ENCODE measurements around the gene SMC2. TPM values are rescaled to one million over a fixed set of nuclear protein-coding genes. Genes with fewer than 3 reads are reported as not detected.

The SMC2 gene
- polyA plus RNA-seq, 2 of the 4 experiments (the other 2 are of a cell fraction) = 33.9 to 43.3 TPM

GRCh38 chr9:104080983-104081382 is 13.1 kb upstream of the SMC2 start:
- H3K9me3 ChIP-seq = 0 out of 3 replicates have a peak, but pooled peaks cover 3% of the 10 kb centered on the region
- ATAC-seq = no peak
- H3K4me2 ChIP-seq = no peak overlapping the region
- peaks cover 6% of the 10 kb centered on the region for H3K4me1 ChIP-seq
- no peak for FAIRE-seq
- no peak overlapping the region for H3K27ac ChIP-seq
- TF ChIP-seq FOSL2 (IDR thresholded peaks at IDR 0.05) = no peak
- TF ChIP-seq FOSL2 (CRISPR knock-in tag; IDR thresholded peaks at IDR 0.05) = no peak
- TF ChIP-seq, protein P1, sequence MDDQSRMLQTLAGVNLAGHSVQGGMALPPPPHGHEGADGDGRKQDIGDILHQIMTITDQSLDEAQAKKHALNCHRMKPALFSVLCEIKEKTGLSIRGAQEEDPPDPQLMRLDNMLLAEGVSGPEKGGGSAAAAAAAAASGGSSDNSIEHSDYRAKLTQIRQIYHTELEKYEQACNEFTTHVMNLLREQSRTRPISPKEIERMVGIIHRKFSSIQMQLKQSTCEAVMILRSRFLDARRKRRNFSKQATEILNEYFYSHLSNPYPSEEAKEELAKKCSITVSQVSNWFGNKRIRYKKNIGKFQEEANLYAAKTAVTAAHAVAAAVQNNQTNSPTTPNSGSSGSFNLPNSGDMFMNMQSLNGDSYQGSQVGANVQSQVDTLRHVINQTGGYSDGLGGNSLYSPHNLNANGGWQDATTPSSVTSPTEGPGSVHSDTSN (IDR thresholded peaks at IDR 0.05) = no peak
- TF ChIP-seq ZC3H11A (IDR thresholded peaks at IDR 0.05) = no peak
- TF ChIP-seq ZNF302 (CRISPR knock-in tag; IDR thresholded peaks at IDR 0.05) = no peak
- TF ChIP-seq CHD4 (IDR thresholded peaks at IDR 0.05; ENCODE audit: borderline replicate concordance) = no peak
- H3K4me3 ChIP-seq = no peak overlapping the region
- no peak for DNase-seq (ENCODE audit: low read depth in 1 of 2, low spot score in 1 of 2)
- POLR2A ChIA-PET = no interaction called here
- CTCF ChIA-PET = interaction anchor here (1.4 to 2.5 kb wide), 2 partner anchors 10 to 13 kb away, joined by 3 to 6 read pairs; no protein-coding TSS in a partner anchor

GRCh38 chr9:104082168-104082567 is 11.9 kb upstream of the SMC2 start:
- H3K4me3 ChIP-seq = no peak overlapping the region
- 85% methylated on average over 1 of the region's 1 CpG for WGBS (ENCODE audit: missing lambda C conversion rate)
- no peak for TF ChIP-seq ZC3H11A (IDR thresholded peaks at IDR 0.05)
- TF ChIP-seq MYC (IDR thresholded peaks at IDR 0.05; ENCODE audit: borderline replicate concordance, low read length) = no peak
- TF ChIP-seq EHF (CRISPR knock-in tag; IDR thresholded peaks at IDR 0.05) = no peak
- no peak for TF ChIP-seq TFCP2L1 (CRISPR knock-in tag; IDR thresholded peaks at IDR 0.05)
- no peak for TF ChIP-seq EP300 (IDR thresholded peaks at IDR 0.05)
- TF ChIP-seq MAFK (IDR thresholded peaks at IDR 0.05; ENCODE audit: partially characterized antibody) = no peak
- TF ChIP-seq POLR2A (IDR thresholded peaks at IDR 0.05; ENCODE audit: low read length) = no peak
- no peak for TF ChIP-seq CHD4 (IDR thresholded peaks at IDR 0.05; ENCODE audit: borderline replicate concordance)
- no peak for TF ChIP-seq RCOR1 (IDR thresholded peaks at IDR 0.05; ENCODE audit: low read depth, low read length)
- no peak for TF ChIP-seq FOSL2 (IDR thresholded peaks at IDR 0.05)
- TF ChIP-seq FOSL2 (CRISPR knock-in tag; IDR thresholded peaks at IDR 0.05) = no peak
- no peak for TF ChIP-seq TP53 (CRISPR knock-in tag; IDR thresholded peaks at IDR 0.05)
- no peak for TF ChIP-seq HMGXB4 (CRISPR knock-in tag; IDR thresholded peaks at IDR 0.05; ENCODE audit: borderline replicate concordance)
- TF ChIP-seq, protein P2, sequence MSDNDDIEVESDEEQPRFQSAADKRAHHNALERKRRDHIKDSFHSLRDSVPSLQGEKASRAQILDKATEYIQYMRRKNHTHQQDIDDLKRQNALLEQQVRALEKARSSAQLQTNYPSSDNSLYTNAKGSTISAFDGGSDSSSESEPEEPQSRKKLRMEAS (IDR thresholded peaks at IDR 0.05) = no peak
- no peak for TF ChIP-seq HOXB5 (CRISPR knock-in tag; IDR thresholded peaks at IDR 0.05)
- TF ChIP-seq HOXB13 (CRISPR knock-in tag; IDR thresholded peaks at IDR 0.05; ENCODE audit: low read depth) = no peak
- no peak for TF ChIP-seq NPAS2 (CRISPR knock-in tag; IDR thresholded peaks at IDR 0.05; ENCODE audit: borderline replicate concordance)
- TF ChIP-seq RNF2 (IDR thresholded peaks at IDR 0.05; ENCODE audit: borderline replicate concordance, low read depth) = no peak
- FAIRE-seq = no peak
- POLR2A ChIA-PET = no interaction called here
- no peaks in the 10 kb centered on the region for H3K4me1 ChIP-seq
- 0 out of 3 replicates have a peak, but pooled peaks cover 3% of the 10 kb centered on the region for H3K9me3 ChIP-seq
- no peak for ATAC-seq
- H3K4me2 ChIP-seq = no peak overlapping the region
- DNase-seq (ENCODE audit: low read depth in 1 of 2, low spot score in 1 of 2) = no peak
- CTCF ChIA-PET = no interaction called here
- H3K27ac ChIP-seq = no peak overlapping the region

DNA sequence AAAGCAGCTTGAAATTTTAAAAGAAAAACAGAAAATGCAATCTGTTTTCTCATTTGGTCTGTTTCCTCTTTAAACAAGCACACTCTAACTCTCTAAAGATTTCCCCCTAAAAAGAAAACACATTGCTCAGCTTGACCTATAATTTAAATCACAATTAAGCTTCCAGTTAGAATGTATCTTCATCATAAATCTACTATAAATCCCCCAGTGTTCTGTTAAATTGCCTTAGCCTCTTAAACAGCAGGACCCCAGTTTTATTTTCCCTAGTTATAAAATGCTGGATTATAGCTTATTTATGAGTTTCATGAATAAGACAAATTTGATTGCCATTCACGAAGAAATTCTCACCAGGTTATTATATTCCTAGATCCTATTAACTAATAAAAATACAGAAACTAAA is 8.6 kb upstream of the SMC2 start:
- DNase-seq (ENCODE audit: low read depth in 1 of 2, low spot score in 1 of 2) (no peak), ATAC-seq (no peak), FAIRE-seq (no peak)
- Histone ChIP-seq H3K27ac (no peak overlapping the region), H3K4me2 (no peak overlapping the region), H3K4me3 (no peak overlapping the region), H3K4me1 (no peaks in the 10 kb centered on the region), H3K9me3 (no peaks in the 10 kb centered on the region)
- 26% methylated on average over 1 of the region's 1 CpG for WGBS (ENCODE audit: missing lambda C conversion rate)
- ChIA-PET POLR2A (no interaction called here), CTCF (no interaction called here)
- TF ChIP-seq JUN (IDR thresholded peaks at IDR 0.05) (no peak), SREBF2 (IDR thresholded peaks at IDR 0.05) (no peak), ATOH8 (CRISPR knock-in tag; IDR thresholded peaks at IDR 0.05; ENCODE audit: low read depth) (no peak)
- TF ChIP-seq, protein P3, sequence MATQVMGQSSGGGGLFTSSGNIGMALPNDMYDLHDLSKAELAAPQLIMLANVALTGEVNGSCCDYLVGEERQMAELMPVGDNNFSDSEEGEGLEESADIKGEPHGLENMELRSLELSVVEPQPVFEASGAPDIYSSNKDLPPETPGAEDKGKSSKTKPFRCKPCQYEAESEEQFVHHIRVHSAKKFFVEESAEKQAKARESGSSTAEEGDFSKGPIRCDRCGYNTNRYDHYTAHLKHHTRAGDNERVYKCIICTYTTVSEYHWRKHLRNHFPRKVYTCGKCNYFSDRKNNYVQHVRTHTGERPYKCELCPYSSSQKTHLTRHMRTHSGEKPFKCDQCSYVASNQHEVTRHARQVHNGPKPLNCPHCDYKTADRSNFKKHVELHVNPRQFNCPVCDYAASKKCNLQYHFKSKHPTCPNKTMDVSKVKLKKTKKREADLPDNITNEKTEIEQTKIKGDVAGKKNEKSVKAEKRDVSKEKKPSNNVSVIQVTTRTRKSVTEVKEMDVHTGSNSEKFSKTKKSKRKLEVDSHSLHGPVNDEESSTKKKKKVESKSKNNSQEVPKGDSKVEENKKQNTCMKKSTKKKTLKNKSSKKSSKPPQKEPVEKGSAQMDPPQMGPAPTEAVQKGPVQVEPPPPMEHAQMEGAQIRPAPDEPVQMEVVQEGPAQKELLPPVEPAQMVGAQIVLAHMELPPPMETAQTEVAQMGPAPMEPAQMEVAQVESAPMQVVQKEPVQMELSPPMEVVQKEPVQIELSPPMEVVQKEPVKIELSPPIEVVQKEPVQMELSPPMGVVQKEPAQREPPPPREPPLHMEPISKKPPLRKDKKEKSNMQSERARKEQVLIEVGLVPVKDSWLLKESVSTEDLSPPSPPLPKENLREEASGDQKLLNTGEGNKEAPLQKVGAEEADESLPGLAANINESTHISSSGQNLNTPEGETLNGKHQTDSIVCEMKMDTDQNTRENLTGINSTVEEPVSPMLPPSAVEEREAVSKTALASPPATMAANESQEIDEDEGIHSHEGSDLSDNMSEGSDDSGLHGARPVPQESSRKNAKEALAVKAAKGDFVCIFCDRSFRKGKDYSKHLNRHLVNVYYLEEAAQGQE (IDR thresholded peaks at IDR 0.05) = no peak

Data from A549 (cell line).